Lower lobe of right lung (tissue), 2 donors: ENCODE measurements around the gene ACBD7. TPM values are rescaled to one million over a fixed set of nuclear protein-coding genes. Genes with fewer than 3 reads are reported as not detected.

Experiments
- ATAC-seq, 2 donors: fragments of 200-7000 bp; cut with Tn5 transposase; one replicate each; pipeline ENCODE4 v1.9.1; 2020 to 2022; ENCODE audit warnings: mild to moderate bottlenecking in 2 of 2, moderate library complexity in 2 of 2
- DNase-seq: peaks from one replicate; pipeline ENCODE4 v3.0.0-alpha.2; 2020
- H3K27ac ChIP-seq: fragments of 200-600 bp; one replicate; pipeline ENCODE4 v1.8.0; 2022
- H3K27me3 ChIP-seq: fragments of 200-600 bp; one replicate; pipeline ENCODE4 v1.8.0; 2022; ENCODE audit warnings: low read depth
- H3K36me3 ChIP-seq: fragments of 200-600 bp; one replicate; pipeline ENCODE4 v1.8.0; 2022; ENCODE audit warnings: mild to moderate bottlenecking
- H3K4me1 ChIP-seq: fragments of 200-600 bp; one replicate; pipeline ENCODE4 v1.8.0; 2022
- H3K4me3 ChIP-seq: fragments of 200-600 bp; one replicate; pipeline ENCODE4 v1.8.0; 2022; ENCODE audit warnings: mild to moderate bottlenecking
- H3K9me3 ChIP-seq: fragments of 200-600 bp; one replicate; pipeline ENCODE4 v1.8.0; 2022
- intact Hi-C: fragments of 100-400 bp; cut with DNase I; formaldehyde crosslinking; loops from one replicate; pipeline ENCODE4 v1.11.0; 2022
- total RNA-seq: library from RNA; stranded (reverse); fragmentation: NEBNext Ultra II Directional; extraction: Animal tissue kit (Norgen Biotek cat#: 25700); gene quantifications from one replicate; pipeline ENCODE4 v1.2.1, GENCODE V29; 2021
- TF ChIP-seq, protein P1 (sequence below): fragments of 200-600 bp; IDR thresholded peaks from one replicate; pipeline ENCODE4 v1.8.0; 2022; ENCODE audit warnings: antibody characterized with exemption, mild to moderate bottlenecking
- donor health status: DM: no; HTN: yes; CAD: no; lungs with severe emphysema.

Gene ACBD7
- total RNA-seq, 1 donor from 2014 or later = not detected

DNA sequence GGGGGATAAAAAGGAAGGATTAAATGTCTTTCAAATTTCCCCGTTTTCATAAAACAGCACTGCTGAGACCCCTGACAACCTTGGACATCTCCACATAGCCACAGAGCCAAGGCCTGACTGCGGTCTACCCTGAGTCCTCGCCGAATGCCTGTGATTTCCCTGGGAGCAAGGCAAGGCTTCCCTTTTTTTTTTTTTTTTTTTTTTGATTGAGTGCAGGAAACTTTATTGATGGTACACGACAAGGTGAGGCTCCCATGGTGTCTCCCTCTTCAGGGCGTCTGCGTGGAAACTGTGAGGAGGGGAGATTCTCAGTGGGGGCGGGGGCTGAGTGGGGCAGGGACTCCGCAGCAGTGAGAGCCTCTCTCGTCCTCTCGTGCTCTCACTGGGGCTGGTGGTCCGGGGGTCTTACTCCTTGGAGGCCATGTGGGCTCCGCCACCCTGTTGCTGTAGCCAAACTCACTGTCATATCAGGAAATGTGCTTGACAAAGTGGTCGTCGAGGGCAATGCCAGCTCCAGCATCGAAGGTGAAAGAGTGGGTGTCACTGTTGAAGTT is 4.4 kb upstream of the ACBD7 start:
- H3K27ac ChIP-seq = no peak overlapping the region
- DNase-seq (no peak), ATAC-seq (no peak)
- no peaks in the 10 kb centered on the region for H3K9me3 ChIP-seq
- intact Hi-C loops = no loop called here
- H3K4me3 ChIP-seq = no peak overlapping the region
- H3K36me3 ChIP-seq = no peaks in the 10 kb centered on the region
- TF ChIP-seq, protein P1, sequence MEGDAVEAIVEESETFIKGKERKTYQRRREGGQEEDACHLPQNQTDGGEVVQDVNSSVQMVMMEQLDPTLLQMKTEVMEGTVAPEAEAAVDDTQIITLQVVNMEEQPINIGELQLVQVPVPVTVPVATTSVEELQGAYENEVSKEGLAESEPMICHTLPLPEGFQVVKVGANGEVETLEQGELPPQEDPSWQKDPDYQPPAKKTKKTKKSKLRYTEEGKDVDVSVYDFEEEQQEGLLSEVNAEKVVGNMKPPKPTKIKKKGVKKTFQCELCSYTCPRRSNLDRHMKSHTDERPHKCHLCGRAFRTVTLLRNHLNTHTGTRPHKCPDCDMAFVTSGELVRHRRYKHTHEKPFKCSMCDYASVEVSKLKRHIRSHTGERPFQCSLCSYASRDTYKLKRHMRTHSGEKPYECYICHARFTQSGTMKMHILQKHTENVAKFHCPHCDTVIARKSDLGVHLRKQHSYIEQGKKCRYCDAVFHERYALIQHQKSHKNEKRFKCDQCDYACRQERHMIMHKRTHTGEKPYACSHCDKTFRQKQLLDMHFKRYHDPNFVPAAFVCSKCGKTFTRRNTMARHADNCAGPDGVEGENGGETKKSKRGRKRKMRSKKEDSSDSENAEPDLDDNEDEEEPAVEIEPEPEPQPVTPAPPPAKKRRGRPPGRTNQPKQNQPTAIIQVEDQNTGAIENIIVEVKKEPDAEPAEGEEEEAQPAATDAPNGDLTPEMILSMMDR = no peak
- peaks cover 12% of the 10 kb centered on the region for H3K4me1 ChIP-seq
- peaks cover 6% of the 10 kb centered on the region for H3K27me3 ChIP-seq

DNA sequence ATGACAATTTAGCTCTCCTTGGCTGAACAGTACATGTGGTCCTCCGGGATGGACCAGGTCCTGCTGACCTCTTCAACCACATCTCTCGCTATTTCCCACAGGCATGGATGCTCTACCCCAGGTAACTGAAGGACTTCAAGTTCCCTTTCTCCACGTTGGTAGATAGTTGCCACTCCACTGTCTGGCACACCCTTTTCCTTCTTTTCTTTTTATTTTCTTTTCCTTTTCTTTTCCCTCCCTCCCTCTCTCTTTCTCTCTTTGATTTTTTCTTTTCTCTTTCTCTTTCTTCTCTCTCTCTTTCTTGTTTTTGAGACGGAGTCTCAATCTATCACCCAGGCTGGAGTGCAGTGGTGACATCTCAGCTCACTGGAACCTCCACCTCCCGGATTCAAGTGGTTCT is 2.8 kb upstream of the ACBD7 start:
- DNase-seq = no peak
- intact Hi-C loops = no loop called here
- ATAC-seq = no peak
- Histone ChIP-seq H3K27ac (no peak overlapping the region), H3K4me3 (no peak overlapping the region), H3K4me1 (peaks cover 10% of the 10 kb centered on the region), H3K36me3 (no peaks in the 10 kb centered on the region), H3K27me3 (peaks cover 6% of the 10 kb centered on the region), H3K9me3 (no peaks in the 10 kb centered on the region)
- TF ChIP-seq, protein P1 = no peak

DNA sequence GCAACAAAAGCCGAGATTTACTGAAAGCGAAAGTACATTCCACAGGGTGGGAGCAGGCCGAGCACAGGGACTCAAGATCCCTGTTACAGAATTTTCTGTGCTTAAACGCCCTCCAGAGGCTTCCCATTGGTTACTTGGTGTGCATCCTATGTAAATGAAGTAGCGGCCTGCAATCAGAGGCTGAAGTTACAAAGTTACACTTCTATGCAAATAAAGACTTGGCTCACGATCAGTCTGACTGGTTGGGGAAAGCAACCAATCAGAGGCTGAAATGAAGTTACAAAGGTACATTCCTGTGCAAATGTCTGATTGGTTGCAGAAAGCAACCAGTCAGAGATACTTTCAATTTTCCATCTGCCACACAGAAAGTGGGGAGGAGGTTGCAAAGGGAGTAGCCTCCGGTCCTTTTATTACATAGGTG is 4.1 kb downstream of the ACBD7 start:
- Histone ChIP-seq H3K4me3 (peak overlapping the region; percentile 48), H3K36me3 (no peaks in the 10 kb centered on the region), H3K27me3 (peaks cover 6% of the 10 kb centered on the region), H3K27ac (peak overlapping the region; percentile 32), H3K9me3 (no peaks in the 10 kb centered on the region), H3K4me1 (peaks cover 13% of the 10 kb centered on the region)
- TF ChIP-seq, protein P1 = no peak
- ATAC-seq (peak; percentile 75 to 78), DNase-seq (no peak)
- intact Hi-C loops = no loop called here

DNA sequence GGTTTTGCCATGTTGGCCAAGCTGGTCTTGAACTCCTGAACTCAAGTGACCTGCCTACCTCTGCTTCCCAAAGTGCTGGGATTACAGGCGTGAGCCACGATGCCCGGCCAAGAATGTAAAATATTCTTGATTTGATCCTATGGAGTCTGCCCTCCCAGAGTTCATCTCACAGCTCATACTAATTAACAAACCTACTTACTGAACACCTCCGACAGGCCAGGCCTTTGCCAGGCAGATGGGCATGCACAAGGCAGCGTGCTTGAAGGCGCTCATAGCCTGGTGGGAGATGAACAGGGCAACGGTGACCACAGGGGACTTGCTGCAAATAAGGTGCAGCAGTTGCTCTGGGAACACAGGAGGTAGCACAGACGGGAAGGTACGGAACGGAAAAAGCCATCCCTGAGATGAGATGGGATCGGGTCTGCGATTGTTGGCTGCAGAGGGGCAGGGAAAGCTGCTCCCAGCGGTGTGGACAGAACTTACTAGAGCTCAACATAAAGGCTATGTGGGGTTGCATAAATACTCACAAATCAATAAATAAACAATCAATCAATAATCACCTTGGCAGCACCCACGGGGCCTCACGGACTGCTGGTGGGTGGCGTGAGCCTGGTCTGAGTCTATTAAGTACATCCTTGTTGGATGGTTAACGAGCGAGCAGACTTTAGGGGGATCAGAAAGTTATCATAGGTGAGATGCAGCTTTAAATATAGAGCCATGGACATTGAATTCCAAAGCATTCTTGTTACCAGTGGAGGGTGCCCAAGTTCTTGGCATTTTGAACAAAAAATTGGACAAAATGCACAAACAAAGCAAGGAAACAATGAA is 4.7 kb downstream of the ACBD7 start:
- Histone ChIP-seq H3K36me3 (no peaks in the 10 kb centered on the region), H3K4me1 (peaks cover 13% of the 10 kb centered on the region), H3K27ac (peak overlapping the region; percentile 32), H3K27me3 (peaks cover 6% of the 10 kb centered on the region), H3K9me3 (no peaks in the 10 kb centered on the region), H3K4me3 (peak overlapping the region; percentile 48)
- DNase-seq = no peak
- intact Hi-C loops = no loop called here
- TF ChIP-seq, protein P1 = no peak
- ATAC-seq = peak in 1 of 2 donors; percentile 3

DNA sequence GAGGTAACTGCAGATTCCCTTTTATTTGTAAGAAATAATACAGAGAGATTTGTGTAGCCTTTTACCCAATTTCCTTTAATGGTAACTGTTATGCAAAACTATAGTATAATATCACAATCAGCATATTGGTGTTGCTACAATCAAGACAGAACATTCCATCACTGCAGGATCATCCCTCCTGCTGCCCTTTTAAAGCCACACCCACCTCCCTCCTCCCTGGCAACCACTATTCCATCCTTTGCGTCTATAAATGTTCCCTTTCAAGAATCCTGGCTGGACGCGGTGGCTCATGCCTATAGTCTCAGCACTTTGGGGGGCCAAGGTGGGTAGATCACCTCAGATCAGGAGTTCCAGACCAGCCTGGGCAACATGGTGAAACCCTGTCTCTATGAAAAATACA is 13.2 kb downstream of the ACBD7 start:
- ATAC-seq = no peak
- no peak overlapping the region for H3K4me3 ChIP-seq
- TF ChIP-seq, protein P1 = no peak
- H3K4me1 ChIP-seq = no peaks in the 10 kb centered on the region
- DNase-seq = no peak
- H3K9me3 ChIP-seq = no peaks in the 10 kb centered on the region
- no peaks in the 10 kb centered on the region for H3K27me3 ChIP-seq
- no peak overlapping the region for H3K27ac ChIP-seq
- intact Hi-C loops = no loop called here
- H3K36me3 ChIP-seq = no peaks in the 10 kb centered on the region
